ENCODE data around the gene LAMA3. TPM values are rescaled to one million over a fixed set of nuclear protein-coding genes. Genes with fewer than 3 reads are reported as not detected.

The LAMA3 gene
- polyA plus RNA-seq, 1 experiment, result 0.32 TPM

DNA sequence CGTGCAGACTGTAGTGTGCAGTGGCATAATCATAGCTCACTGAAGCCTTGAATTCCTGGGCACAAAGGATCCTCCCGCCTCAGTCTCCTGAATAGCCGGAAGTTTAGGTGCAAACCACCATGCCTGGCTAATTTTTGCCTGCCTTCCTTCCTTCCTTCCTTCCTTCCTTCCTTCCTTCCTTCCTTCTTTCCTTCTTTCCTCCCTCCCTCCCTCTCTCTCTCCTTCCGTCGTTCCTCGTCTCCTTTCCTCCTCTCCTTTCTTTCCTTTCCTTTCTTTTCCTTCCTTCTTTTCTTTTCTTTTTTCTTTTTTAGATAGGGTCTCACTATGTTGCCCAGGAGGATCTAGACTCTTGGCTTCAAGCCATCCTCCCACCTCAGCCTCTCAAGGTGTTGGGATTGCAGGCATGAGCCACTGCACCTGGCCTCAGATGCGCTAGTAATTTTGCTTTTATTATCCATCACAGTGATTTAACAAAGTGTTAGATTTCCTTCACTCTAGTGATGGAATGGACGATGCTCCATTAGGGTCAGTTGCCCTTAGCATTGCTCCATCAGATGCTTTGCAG lies 20.0 kb upstream of the LAMA3 start:
- ChIA-PET CTCF (no interaction called here), POLR2A (interaction anchor here (0.6 kb wide), 1 partner anchor 10 kb away, joined by 3 read pairs; no protein-coding TSS in a partner anchor)
- H3K27me3 ChIP-seq (ENCODE audit: control insufficient read depth, insufficient read depth, low read length), result peaks cover 47% of the 10 kb centered on the region
- H3K4me3 ChIP-seq (ENCODE audit: low read depth, low read length), result no peak overlapping the region
- no peak overlapping the region for H3K27ac ChIP-seq (ENCODE audit: low read depth, low read length)
- H3K9me3 ChIP-seq (ENCODE audit: control insufficient read depth, insufficient read depth, low read length), result no peaks in the 10 kb centered on the region
- TF ChIP-seq, protein P1, sequence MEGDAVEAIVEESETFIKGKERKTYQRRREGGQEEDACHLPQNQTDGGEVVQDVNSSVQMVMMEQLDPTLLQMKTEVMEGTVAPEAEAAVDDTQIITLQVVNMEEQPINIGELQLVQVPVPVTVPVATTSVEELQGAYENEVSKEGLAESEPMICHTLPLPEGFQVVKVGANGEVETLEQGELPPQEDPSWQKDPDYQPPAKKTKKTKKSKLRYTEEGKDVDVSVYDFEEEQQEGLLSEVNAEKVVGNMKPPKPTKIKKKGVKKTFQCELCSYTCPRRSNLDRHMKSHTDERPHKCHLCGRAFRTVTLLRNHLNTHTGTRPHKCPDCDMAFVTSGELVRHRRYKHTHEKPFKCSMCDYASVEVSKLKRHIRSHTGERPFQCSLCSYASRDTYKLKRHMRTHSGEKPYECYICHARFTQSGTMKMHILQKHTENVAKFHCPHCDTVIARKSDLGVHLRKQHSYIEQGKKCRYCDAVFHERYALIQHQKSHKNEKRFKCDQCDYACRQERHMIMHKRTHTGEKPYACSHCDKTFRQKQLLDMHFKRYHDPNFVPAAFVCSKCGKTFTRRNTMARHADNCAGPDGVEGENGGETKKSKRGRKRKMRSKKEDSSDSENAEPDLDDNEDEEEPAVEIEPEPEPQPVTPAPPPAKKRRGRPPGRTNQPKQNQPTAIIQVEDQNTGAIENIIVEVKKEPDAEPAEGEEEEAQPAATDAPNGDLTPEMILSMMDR (IDR thresholded peaks at IDR 0.05; ENCODE audit: low read depth, low read length), result no peak
- DNase-seq (ENCODE audit: low read depth, low spot score), result no peak

DNA sequence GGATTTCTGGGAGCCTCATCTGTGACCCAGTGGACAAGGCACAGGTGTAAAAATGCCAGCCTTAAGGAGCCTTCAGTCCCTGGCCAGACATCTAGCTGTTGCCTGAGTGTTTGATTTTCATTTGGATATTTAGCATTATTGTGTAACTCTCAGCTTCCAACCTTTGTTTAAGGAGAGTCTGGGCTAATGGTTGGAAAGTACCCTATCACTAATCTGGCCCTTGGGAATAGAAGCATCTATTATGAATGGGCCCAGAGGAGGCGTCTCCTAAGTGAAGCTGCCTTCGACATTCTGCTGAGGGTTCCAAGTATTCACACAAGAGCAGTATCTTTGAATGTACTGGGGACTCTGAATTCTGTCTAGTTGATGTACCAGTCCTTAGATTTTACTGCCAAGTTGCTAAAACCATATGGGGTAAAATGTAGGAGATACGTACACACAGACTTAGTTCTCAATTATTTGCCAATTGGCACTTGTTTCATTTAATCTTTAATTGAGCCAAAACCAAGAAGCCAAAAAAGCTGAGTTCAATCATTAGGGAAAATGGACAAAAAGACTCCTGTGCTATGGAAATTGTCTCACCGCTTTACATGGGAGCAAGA lies 19.3 kb upstream of the LAMA3 start:
- Histone ChIP-seq H3K27me3 (ENCODE audit: control insufficient read depth, insufficient read depth, low read length) (peaks cover 41% of the 10 kb centered on the region), H3K4me3 (ENCODE audit: low read depth, low read length) (no peak overlapping the region), H3K9me3 (ENCODE audit: control insufficient read depth, insufficient read depth, low read length) (no peaks in the 10 kb centered on the region), H3K27ac (ENCODE audit: low read depth, low read length) (no peak overlapping the region)
- TF ChIP-seq, protein P1 (IDR thresholded peaks at IDR 0.05; ENCODE audit: low read depth, low read length), result no peak
- ChIA-PET CTCF (interaction anchor here (0.6 kb wide), 1 partner anchor 10 kb away, joined by 3 read pairs; no protein-coding TSS in a partner anchor), POLR2A (interaction anchor here (0.6 kb wide), 1 partner anchor 9 kb away, joined by 3 read pairs; no protein-coding TSS in a partner anchor)
- DNase-seq (ENCODE audit: low read depth, low spot score), result no peak

DNA sequence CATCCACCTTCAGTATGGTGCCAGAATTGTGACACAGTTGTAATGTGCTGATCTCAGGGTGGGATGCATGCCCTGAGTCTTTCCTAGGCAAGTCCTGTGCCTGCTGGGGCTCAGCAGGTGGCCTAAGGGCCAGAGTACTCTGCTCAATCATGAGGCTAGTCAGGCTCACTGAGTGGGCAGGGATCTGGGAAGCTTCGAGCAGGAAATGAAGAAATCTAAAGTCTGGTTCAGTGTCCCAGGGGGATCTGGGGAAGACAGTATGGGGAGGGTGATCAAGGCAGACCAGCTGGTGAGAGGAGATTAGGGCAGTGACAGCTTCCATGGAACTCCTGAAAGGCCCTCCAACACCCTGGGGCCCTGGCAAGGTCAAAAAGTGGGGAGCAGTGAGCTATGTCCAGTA lies 17.7 kb upstream of the LAMA3 start:
- H3K27ac ChIP-seq (ENCODE audit: low read depth, low read length), result no peak overlapping the region
- POLR2A ChIA-PET, result no interaction called here
- H3K27me3 ChIP-seq (ENCODE audit: control insufficient read depth, insufficient read depth, low read length), result peaks cover 40% of the 10 kb centered on the region
- CTCF ChIA-PET, result interaction anchor here (1.0 to 1.4 kb wide), 2 partner anchors 12 to 32 kb away, joined by 3 read pairs; no protein-coding TSS in a partner anchor
- no peak overlapping the region for H3K4me3 ChIP-seq (ENCODE audit: low read depth, low read length)
- DNase-seq (ENCODE audit: low read depth, low spot score), result no peak
- H3K9me3 ChIP-seq (ENCODE audit: control insufficient read depth, insufficient read depth, low read length), result no peaks in the 10 kb centered on the region
- TF ChIP-seq, protein P1 (IDR thresholded peaks at IDR 0.05; ENCODE audit: low read depth, low read length), result no peak

DNA sequence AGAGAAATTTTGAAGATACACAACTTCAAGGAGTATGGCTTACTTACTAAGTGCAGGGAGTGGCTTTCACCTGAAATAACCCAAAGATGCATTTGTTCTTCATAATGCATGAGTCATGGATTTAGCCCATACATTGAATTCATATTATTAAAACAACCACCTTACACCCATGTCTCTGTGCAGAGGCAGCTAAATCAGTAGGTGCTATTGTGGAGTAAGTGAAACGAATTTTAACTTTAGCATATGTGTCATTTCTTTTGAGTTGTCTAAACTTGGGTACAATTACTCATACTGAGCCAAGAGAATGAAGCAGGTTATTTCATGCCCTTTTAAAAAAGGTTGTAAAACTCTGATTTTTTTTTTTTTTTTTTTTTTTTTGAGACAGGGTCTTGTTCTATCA lies 15.5 kb upstream of the LAMA3 start:
- ChIA-PET POLR2A (no interaction called here), CTCF (no interaction called here)
- peaks cover 42% of the 10 kb centered on the region for H3K27me3 ChIP-seq (ENCODE audit: control insufficient read depth, insufficient read depth, low read length)
- H3K27ac ChIP-seq (ENCODE audit: low read depth, low read length), result no peak overlapping the region
- no peak for DNase-seq (ENCODE audit: low read depth, low spot score)
- no peak overlapping the region for H3K4me3 ChIP-seq (ENCODE audit: low read depth, low read length)
- TF ChIP-seq, protein P1 (IDR thresholded peaks at IDR 0.05; ENCODE audit: low read depth, low read length), result no peak
- no peaks in the 10 kb centered on the region for H3K9me3 ChIP-seq (ENCODE audit: control insufficient read depth, insufficient read depth, low read length)

DNA sequence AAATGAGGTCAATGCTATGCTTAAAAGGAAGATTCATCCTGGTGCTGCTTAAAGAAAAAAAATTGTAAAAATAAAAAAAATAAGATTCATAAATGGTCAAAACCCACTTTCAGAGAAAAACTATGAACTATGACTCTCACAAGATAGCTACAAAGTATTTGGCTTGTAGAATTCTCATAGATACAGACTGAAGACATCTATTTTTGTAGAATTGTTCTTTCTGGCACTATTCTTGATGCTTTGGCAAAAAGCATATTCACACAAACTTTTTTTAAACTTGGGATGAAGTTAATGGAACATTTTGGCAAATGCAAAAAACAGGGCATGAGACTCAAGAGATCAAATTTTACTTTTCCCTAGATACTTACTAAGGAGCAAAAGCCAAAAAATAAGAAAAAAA lies 14.0 kb upstream of the LAMA3 start:
- no peaks in the 10 kb centered on the region for H3K9me3 ChIP-seq (ENCODE audit: control insufficient read depth, insufficient read depth, low read length)
- H3K27me3 ChIP-seq (ENCODE audit: control insufficient read depth, insufficient read depth, low read length), result peaks cover 36% of the 10 kb centered on the region
- POLR2A ChIA-PET, result no interaction called here
- no peak for DNase-seq (ENCODE audit: low read depth, low spot score)
- TF ChIP-seq, protein P1 (IDR thresholded peaks at IDR 0.05; ENCODE audit: low read depth, low read length), result no peak
- H3K27ac ChIP-seq (ENCODE audit: low read depth, low read length), result no peak overlapping the region
- H3K4me3 ChIP-seq (ENCODE audit: low read depth, low read length), result no peak overlapping the region
- CTCF ChIA-PET, result interaction anchor here (1.0 kb wide), 1 partner anchor 28 kb away, joined by 4 read pairs; no protein-coding TSS in a partner anchor

Measured in AG04450 (cell line).